ENCODE results near the gene CAP2.
"Not testable (repeated sequence)": the region's sequence is repeated elsewhere in the genome, so short reads cannot be mapped to it uniquely, and the experiment has no call there.

The CAP2 gene

DNA sequence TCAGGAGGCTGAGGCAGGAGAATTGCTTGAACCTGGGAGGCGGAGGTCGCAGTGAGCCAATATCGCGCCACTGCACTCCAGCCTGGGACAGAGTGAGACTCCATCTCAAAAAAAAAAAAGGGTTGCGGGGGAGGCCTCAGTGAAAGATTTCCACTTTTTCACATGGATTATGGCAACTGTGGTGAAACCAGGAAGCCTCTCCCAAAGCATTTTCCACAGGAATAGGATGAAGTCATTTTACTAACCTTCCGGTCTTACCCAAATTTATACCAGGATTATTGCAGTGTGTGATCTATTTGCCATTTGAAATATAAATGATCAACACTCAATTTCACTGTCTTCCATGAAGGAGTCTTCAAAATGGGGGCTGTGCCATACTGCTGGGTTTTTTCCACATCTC lies 113.1 kb downstream of the CAP2 start:
- no peak for DNase-seq

DNA sequence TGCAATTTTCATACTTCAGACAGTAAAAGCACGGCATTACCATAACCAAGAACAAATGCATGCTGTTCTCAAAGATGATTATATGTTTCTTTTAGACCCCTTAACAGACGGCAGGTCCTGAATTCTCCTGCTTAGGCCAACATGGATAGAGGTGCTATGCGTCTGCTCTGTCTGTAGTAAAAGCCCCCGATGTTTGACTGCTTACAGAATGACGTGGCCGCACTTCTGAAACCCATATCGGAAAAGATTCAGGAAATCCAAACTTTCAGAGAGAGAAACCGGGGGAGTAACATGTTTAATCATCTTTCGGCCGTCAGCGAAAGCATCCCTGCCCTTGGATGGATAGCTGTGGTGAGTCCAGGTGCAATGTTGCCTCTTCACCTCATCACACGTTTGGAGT lies 113.6 kb downstream of the CAP2 start:
- DNase-seq = no peak

DNA sequence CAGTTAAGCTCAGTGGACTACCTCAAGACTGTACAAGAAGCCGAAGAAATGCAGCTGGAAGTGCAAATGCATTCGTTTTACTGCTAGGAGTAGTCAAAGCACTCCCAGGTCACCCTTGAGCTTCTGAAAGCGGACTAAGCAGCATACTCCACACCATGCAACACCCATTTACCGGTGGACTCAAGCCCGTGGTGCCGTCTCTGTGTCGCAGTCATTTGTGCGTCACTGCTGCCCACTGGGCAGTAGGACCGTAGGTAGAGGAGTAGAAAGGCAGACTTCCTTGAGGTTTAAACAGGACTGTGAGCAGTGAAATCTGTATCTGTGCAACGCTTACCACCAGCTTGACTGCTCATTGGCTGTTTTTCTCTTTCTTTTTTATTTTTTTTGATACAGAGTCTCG lies 117.7 kb downstream of the CAP2 start:
- no peak for DNase-seq

DNA sequence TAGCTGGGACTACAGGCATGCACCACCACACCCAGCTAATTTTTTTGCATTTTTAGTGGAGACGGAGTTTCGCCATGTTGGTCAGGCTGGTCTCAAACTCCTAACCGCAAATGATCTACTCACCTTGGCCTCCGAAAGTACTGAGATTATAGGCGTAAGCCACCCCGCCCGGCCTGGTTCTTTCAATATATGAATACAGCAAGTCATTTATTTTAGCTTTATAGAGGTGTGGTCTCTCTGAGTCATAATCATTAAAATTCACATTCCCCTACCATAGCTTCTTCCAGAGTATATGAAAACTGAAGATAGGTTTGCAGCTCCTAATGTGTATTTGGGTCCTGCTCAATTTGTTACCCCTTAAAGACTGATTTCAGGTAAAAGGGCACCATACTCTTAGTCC lies 118.2 kb downstream of the CAP2 start:
- no peak for DNase-seq

DNA sequence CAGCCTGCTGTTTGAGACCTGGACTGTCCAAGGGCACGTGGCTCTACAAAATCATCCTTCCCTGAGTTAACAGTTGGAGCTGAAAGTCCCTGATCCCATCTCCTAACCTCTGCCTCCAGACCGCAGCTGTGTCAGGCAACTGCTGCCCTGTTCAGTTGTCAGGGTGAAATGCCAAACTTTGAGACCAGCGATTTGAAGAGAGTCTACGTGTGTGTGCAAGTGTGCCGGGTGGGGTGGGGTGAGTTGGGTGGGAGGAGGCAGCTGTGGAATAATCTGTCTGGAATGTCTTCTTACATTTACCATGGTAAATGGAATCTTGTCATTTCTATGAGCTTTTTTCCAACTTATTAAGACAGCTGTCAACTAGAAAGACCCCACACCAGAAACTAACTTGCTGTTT lies 125.7 kb downstream of the CAP2 start:
- DNase-seq = peak; percentile 7

DNA sequence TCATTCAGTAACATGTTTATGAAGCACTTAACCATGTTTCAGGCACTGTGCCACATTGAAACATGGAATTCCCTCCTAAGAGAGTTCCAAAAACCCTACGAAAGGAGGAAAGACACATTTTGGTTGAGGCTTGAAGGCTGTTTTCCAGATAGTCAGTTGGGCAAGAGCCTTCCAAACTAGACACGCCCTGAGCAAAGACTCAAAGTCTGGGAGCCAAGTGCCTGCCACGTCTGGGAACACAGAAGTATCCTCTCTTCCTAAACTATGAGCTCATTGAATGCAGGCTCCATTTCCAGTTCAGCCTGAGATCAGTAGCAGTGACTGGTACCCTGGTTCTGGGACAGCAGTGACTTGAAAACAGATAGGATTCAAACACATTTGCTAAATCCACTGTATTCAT lies 132.2 kb downstream of the CAP2 start:
- no peak for DNase-seq

DNA sequence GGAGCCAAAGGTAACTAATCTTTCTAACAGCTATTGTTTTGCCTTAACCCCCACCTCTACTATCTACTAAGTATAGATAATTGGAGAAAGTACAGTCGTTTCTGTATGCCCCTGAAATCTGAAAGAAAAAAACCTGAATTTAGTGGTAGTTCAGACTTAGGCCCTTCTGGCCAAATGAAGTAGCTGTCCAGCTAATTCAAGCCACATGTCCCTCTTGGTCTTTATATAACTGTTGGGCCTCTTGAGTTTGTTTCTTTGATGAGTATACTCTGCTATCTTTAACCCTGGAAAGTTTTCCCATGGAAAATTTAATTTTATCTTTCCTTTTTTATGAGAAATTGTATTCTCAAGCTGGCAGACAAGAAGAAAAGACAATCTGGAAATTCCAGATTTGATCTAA lies 133.7 kb downstream of the CAP2 start:
- DNase-seq = no peak

DNA sequence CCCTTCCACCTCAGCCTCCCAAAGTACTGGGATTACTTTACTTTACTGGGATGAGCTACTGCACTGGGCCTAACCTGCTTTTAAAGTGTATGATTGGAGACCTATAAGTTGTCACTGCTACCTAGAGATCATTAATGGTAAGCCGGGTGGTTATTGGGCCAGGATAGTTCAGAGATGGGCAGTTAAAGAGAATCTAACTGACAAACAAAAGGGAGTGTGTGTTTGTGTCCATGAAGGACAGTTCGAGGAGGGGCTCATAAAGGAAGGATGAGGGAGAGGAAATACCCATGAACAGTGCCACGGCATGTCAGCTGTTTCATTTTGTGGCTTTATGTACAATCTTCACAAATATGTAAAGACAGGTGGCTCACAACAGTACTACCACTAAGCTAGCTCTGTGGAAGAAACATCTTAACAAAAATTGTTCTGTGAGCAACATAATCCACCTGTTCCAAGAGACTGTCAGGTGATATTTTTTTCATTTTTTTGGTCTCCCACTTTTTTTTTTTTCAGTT lies 137.0 kb downstream of the CAP2 start:
- DNase-seq = no peak

DNA sequence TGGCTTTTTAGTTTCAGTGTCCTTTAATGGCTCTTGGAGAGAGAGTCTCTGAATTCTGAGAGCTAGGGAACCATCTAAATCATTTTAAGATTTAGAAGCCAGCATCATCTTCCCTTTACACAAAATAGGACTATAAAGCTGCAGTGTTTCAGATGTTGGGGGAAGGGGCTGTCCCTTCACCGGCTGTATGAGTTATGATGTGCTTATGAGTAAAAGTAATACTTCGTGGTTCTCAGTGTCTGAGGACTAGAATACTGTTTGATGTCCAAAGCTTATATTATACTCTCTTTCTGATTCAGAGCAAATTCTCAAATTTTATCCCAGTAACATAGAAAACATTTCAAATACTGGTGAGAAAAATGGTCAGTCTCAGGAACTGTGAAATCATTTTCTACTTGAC lies 143.2 kb downstream of the CAP2 start:
- DNase-seq = no peak

DNA sequence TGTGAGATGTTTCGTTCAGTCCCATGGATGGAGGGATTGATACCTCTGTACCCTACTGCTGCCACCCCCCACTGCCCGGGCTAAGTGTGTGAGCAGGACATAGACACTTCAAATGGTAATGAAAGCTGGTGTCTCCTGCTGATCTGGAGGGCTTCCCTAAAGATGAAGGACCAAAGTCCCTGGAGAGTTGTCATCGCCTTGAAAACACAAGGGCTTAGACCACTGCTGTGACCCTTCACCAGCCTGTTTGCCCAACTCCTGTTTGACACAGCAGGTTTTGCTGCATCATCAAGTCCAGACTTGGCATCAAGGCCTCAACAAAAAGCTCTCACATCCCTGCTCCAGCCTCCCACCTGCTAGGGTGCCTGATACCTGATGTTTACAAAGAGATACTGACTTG lies 148.8 kb downstream of the CAP2 start:
- DNase-seq = no peak

DNA sequence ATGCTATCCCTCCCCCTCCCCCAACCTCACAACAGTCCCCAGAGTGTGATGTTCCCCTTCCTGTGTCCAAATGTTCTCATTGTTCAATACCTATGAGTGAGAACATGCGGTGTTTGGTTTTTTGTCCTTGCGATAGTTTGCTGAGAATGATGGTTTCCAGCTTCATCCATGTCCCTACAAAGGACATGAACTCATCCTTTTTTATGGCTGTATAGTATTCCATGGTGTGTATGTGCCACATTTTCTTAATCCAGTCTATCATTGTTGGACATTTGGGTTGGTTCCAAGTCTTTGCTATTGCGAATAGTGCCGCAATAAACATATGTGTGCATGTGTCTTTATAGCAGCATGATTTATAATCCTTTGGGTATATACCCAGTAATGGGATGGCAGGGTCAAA lies 152.3 kb downstream of the CAP2 start:
- not testable (repeated sequence) for DNase-seq

DNA sequence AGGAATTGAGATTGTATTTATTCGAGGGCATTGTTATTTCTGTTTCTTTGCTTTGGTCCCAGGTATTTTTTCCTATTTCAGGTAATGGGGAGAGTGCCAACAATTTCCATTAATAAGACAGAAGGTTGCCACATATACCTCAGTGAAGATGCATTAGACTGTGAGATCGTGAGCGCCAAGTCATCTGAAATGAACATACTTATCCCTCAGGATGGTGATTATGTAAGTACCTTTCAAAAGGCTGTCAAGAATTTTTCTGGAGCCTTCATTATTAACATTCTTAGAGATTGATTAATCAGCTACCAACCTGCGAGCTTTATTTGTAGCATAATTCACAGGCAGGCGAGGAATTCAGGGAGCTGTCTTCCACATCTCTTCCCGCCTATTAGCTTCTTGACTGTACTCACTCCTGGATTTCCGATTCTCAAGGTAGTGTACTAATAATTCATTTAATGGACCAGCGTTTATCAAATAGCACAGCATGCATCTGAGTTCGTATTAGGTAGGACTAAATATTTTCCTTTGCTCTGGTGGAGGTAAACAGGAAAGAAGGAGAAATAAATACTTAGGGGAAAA lies 158.1 kb downstream of the CAP2 start:
- DNase-seq = no peak

DNA sequence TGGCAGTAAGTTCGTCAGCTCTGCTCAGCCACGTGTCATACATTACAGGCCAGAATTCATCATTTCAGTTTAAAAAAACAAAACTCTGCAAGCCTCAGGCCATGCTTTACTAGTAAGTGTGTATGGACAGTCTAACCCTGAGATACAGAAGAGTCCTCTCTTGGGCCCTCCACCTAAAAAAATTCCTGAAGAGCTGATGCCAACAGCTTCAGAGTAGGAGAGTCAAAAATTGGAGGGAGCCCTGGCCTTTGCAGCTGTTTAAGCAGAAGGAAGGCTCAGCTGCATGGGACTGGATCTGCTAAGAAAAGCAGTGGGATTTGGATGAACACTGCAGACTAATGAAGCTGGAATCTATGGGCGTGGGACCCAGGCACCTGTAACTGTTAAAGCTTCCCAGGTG lies 159.5 kb downstream of the CAP2 start:
- no peak for DNase-seq

DNA sequence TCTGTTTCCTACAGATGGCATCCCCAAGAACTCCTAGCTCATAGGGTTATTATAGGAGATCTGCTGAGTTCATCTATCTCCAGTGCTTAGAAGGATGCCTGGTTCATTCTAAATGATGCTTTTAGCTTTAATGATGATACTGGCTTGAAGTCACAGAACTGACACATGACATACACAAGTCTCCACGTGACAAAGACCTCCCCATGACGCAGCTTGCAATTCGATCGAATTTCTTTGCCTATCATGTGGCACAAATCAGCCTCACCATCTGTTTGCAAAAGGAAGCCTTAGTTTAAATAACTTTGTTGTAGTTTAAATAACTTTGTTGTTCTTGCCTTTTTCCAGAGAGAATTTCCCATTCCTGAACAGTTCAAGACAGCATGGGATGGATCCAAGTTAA lies 162.6 kb downstream of the CAP2 start:
- DNase-seq = no peak

DNA sequence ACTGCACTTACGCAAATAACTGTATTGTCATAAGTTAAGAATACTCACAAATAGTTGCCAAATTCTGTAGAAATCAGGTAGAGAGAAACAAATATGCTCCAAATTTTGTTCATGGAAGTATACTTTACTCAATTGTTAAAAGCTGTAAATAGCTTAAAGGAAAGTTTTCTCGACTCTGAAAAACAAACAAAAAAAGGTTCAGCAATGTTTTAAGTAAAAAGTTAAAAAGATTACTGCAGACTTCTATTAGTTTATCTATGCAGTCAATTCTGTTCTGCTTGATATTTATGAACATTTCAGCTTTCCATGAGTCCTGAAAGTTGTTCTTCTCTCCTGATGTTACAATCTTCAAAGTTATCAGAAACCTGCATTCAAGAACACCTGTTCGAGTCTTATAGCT lies 169.2 kb downstream of the CAP2 start:
- DNase-seq = no peak

DNA sequence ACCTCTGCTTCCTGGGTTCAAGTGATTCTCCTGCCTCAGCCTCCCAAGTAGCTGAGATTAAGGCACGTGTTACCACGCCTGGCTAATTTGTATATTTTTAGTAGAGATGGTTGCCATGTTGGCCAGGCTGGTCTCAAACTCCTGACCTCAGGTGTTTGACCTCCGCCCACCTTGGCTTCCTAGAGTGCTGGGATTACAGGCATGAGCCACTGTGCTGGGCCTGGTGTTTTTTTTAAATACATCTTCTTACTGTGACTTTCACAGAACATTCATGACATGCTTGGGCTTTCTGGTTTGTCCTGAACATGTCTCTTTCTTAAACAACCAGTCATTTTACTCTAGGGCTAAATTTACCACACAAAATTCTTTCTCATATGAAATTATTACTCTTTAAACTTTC lies 172.0 kb downstream of the CAP2 start:
- no peak for DNase-seq

DNA sequence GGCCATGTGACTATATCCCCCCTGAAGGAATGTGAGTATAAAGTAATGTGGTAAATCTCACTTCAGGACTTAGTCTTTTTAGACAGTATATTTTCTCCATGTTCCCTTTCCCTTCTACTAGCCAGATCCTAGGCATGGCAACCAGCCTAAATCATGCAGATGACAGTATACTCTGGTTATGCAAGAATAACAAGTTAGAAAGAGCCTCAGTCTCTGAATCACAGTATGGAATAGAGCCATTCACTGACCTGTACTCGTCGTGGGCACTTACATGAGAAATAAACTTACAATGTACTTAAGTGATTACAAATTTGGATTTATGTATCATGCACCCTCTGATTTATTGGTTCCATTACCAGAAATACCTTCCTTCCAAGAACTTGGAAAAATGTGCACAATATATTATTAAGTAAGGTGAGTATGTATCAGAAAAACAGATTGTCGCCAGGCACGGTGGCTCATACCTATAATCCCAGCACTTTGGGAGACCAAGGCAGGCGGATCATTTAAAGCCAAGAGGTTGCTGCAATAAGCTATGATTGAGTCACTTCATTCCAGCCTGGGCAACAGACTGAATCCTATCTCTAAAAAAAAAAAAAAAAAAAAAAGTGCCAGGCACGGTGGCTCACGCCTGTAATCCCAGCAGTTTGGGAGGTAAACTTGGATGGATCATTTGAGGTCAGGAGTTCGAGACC lies 181.6 kb downstream of the CAP2 start:
- DNase-seq = peak; percentile 80

DNA sequence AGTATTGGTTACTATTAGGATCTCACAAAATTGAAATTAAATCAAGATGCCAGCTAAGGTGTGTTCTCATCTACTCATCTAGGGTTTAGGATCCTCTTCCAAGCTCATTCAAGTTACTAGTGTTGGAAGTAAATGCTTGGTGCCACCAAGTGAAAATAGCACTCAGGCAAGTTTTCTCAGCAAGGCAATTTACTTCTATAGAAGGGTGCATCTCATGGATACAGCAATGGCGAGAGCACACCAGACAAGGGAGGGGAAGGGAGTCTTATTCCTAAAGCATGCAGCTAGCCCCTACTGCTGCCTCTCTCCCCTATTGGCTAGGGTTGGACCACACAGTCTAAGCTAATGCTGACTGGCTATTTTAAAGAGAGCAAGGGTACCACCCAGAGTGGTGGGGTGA lies 183.7 kb downstream of the CAP2 start:
- no peak for DNase-seq

DNA sequence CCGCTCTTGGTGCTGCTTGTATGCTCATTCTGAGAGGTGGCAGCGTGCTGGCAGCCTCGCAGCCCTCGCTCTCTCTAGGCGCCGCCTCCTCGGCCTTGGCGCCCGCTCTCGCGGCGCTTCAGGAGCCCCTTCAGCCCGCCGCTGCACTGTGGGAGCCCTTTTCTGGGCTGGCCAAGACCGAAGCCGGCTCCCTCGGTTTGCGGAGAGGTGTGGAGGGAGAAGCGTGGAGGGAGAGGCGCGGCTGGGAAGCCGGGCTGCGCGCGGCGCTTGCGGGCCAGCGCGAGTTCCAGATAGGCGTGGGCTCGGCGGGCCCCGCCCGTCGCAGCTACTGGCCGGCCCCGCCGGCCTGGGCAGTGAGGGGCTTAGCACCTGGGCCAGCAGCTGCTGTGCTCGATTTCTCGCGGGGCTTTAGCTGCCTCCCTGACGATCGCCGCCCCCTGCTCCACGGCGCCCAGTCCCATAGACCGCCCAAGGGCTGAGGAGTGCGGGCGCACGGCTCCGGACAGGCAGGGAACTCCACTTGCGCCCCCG lies 187.2 kb downstream of the CAP2 start:
- DNase-seq = peak; percentile 57

DNA sequence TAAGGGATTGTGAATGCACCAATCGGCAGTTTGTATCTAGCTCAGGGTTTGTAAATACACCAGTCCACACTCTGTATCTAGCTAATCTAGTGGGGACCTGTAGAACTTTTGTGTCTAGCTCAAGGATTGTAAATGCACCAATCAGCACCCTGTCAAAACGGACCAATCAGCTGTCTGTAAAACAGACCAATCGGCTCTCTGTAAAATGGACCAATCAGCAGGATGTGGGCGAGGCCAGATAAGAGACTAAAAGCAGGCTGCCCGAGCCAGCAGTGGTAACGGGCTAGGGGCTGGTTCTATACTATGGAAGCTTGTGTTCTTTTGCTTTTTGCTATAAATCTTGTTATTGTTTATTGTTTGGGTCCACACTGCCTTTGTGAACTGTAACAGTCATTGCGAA lies 187.9 kb downstream of the CAP2 start:
- not testable (repeated sequence) for DNase-seq

DNA sequence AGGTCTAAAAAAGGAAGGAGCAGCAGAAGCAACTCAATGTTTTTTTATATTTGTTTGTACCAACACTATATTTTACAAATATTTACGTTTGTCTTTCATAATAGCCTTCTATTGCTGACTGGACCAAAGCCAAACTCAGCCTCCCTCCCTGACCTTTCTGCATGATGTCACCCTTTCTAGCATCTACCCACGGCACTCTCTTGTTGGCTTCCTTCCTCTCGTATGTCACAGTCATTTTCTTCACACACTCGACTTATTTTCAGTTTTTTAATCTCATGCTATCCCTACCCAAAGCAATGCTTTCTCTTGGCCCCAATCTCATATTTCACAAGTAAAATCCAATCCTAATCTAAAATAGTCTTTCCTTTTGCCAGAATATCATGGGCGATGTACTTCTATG lies 190.4 kb downstream of the CAP2 start:
- peak; percentile 68 for DNase-seq

DNA sequence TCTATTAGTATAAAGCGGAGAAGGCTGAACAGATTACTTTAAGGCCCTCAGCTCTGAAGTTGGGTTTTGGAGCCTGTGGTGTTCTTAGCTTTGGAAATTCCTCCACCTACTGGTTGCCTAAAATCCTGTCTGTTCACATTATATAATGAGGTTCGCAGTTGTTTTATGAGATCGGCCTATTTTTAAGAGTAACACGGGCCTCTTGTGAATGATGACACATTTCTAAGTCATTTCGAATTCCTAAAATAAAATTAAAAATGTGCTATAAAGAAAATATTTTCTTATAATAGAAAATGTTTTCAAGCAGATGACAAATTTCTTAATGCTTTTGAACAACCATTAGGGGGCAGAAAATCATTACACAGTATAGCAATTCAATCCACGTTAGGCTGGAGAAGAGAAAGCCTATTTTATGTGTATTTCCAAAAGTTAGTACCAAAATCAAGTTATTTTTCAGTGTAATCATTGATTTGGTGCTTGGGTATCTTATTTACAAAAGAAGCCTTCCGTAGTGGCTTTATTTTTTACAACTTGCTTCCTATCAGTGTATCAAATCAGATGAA lies 190.9 kb downstream of the CAP2 start:
- peak; percentile 85 for DNase-seq

DNA sequence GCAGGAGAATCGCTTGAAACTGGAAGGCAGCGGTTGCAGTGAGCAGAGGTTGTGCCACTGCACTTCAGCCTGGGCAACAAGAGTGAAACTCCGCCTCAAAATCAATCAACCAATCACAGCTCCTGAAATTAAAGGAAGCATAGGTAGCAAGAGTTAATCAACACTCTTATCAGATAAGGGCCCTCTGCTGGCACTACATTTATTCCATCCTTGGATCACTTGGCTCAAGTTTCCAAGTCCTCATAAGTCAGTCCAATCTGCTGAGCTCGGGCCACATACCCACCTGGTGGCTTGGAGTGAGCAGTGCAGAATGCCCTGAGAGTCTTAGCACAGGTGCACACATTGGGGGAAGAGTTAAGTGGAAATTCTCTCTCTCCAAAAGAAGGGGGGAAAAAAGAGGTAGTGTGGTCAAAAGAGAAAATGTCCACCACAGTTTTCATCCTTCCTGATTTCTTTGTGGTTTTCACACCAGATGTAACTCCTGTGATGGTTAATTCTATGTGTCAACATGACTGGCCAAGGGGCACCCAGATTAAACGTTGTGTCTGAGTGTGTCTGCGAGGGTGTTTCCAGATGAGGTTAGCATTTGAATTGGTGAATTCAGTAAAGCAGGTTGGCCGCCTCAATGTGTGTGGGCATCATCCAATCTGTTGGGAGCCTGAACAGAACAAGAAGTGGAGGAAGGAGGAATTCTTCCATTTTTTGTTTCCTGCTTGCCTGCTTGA lies 192.5 kb downstream of the CAP2 start:
- peak; percentile 12 for DNase-seq

DNA sequence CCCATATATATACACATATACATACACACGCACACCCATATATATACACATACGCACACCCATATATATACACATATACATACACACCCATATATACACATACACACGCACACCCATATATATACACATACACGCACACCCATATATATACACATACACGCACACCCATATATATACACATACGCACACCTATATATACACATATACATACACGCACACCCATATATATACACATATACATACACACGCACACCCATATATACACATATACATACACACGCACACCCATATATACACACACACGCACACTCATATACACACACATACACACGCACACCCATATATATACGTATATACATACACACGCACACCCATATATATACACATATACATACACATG lies 193.2 kb downstream of the CAP2 start:
- not testable (repeated sequence) for DNase-seq

All from EL (cell line).